ENCODE results near the gene SLC17A2. TPM values are rescaled to one million over a fixed set of nuclear protein-coding genes. Genes with fewer than 3 reads are reported as not detected.

Gene SLC17A2
- total and polyA plus RNA-seq, 2 of the 4 experiments (the other 2 are of a cell fraction), result not detected

DNA sequence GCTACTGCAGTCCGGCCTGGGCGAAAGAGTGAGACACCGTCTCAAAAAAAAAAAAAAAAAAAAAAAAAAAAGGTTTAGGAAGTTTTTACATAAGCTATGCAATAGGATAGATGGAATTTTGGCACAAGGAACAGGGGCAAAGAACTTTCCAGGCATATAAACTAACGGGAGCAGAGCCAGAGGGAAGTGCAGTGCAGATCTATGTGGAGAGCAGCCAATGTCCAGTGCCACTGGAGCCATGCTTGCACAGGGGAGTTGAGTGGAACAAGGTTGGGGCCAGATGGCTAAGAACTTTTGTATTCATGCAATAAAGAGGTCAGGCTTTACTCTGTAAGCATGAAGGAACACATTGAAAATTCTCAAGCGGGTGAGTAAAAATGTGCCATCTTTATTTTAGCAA lies 10.8 kb downstream of the SLC17A2 start:
- in situ Hi-C loops (cut with MboI; ENCODE audit: low sequenced_read_pairs) (no loop called here), intact Hi-C loops (cut with micrococcal nuclease) (no loop called here), dilution Hi-C loops (cut with HindIII; ENCODE audit: low sequenced_read_pairs, unreplicated experiment) (no loop called here)
- H2BK120ac ChIP-seq (ENCODE audit: low read depth, low read length), result no peak overlapping the region
- H3K4me1 ChIP-seq (ENCODE audit: control insufficient read depth, insufficient read depth, low read length), result no peaks in the 10 kb centered on the region
- no peak overlapping the region for H3K4me2 ChIP-seq (ENCODE audit: low read depth, low read length)
- H2BK15ac ChIP-seq (ENCODE audit: low read depth, low read length), result no peak overlapping the region
- no peaks in the 10 kb centered on the region for H4K20me1 ChIP-seq (ENCODE audit: insufficient read depth, low read length)
- H3K4ac ChIP-seq (ENCODE audit: low read depth, low read length), result no peak overlapping the region
- no peak overlapping the region for H4K5ac ChIP-seq (ENCODE audit: low read depth, low read length)
- DNase-seq, result no peak
- TF ChIP-seq CTCF (conservative IDR thresholded peaks at IDR 0.05; ENCODE audit: low read depth, low read length), result no peak
- no peak for TF ChIP-seq CHD1 (IDR thresholded peaks at IDR 0.05; ENCODE audit: low read depth, low read length)
- no peak for TF ChIP-seq POLR2A (IDR thresholded peaks at IDR 0.05; ENCODE audit: low read depth, low read length)
- no peak for TF ChIP-seq MAFK (IDR thresholded peaks at IDR 0.05; ENCODE audit: low read depth, low read length)
- TF ChIP-seq MXI1 (IDR thresholded peaks at IDR 0.05; ENCODE audit: borderline replicate concordance, low read depth, low read length), result no peak
- no peak overlapping the region for H3K27ac ChIP-seq (ENCODE audit: insufficient read depth, low read length)
- H3K79me1 ChIP-seq (ENCODE audit: low read depth in 1 of 2, low read length in 2 of 2), result no peaks in the 10 kb centered on the region
- no peaks in the 10 kb centered on the region; the same call in 1 of the 2 replicates for H3K27me3 ChIP-seq (ENCODE audit: control insufficient read depth, insufficient read depth, low read length)
- no peak overlapping the region for H3K23ac ChIP-seq (ENCODE audit: low read depth, low read length)
- 57% methylated on average over 2 of the region's 5 CpGs; no CpG with 5 or more reads in 1 of the 2 experiments for WGBS, 2 experiments (ENCODE audit: extremely low coverage in 2 of 2, insufficient read length in 1 of 2)
- H3K56ac ChIP-seq (ENCODE audit: extremely low read depth, insufficient read depth, low read length), result no peak overlapping the region
- no peaks in the 10 kb centered on the region for H3K9me3 ChIP-seq (ENCODE audit: control insufficient read depth, insufficient read depth, low read length)
- no peak overlapping the region for H3K9ac ChIP-seq (ENCODE audit: low read depth, low read length)
- no peak overlapping the region for H3K4me3 ChIP-seq (ENCODE audit: insufficient read depth, low read depth, low read length)
- no peak overlapping the region for H2AK9ac ChIP-seq (replicated peaks; ENCODE audit: low read depth, low read length, poor library complexity)
- ATAC-seq (ENCODE audit: low read depth), result no peak
- no peak overlapping the region for H3K14ac ChIP-seq (replicated peaks; ENCODE audit: low read depth, low read length)
- H2AFZ ChIP-seq (replicated peaks; ENCODE audit: low read length, poor library complexity), result no peak overlapping the region
- no TSS peak for BruUV-seq (replicated peaks)
- H3K36me3 ChIP-seq (ENCODE audit: control insufficient read depth, insufficient read depth, low read length), result no peaks in the 10 kb centered on the region
- no peak overlapping the region for H2BK5ac ChIP-seq (ENCODE audit: low read depth, low read length, poor library complexity, severe bottlenecking)
- no peak overlapping the region for H4K91ac ChIP-seq (ENCODE audit: insufficient read depth, low read depth, low read length)
- ChIA-PET POLR2A (ENCODE audit: unreplicated experiment) (no interaction called here), CTCF (no interaction called here)
- H2AK5ac ChIP-seq (ENCODE audit: low read depth, low read length), result no peak overlapping the region
- H3K18ac ChIP-seq (ENCODE audit: low read depth, low read length), result no peak overlapping the region
- H2BK20ac ChIP-seq (ENCODE audit: low read depth, low read length), result no peak overlapping the region
- H3K9me1 ChIP-seq (ENCODE audit: insufficient read depth, low read length), result no peaks in the 10 kb centered on the region
- no peak overlapping the region for H4K8ac ChIP-seq (ENCODE audit: low read depth in 2 of 2, low read length in 2 of 2)

All from IMR-90 (cell line).